GM19395 (cell line): ENCODE measurements around the gene NUP98.
"Not testable (repeated sequence)": the region's sequence is repeated elsewhere in the genome, so short reads cannot be mapped to it uniquely, and the experiment has no call there.

Experiments
- ATAC-seq: cut with Tn5 transposase; IDR thresholded peaks from one replicate; pipeline ENCODE4 v1.9.1; 2021; ENCODE audit warnings: mild to moderate bottlenecking, moderate library complexity; ENCODE audit not compliant: unreplicated experiment

NUP98 gene

GRCh38 chr11:3827434-3828186 is 30.3 kb upstream of the NUP98 start:
- no peak for ATAC-seq

- ATAC-seq = no peak
These were observed 29.4 kb upstream of the NUP98 start for GRCh38 chr11:3826721-3827120.

GRCh38 chr11:3825473-3826154 is 28.3 kb upstream of the NUP98 start:
- ATAC-seq = no peak

GRCh38 chr11:3824714-3825472 is 27.5 kb upstream of the NUP98 start:
- peak; percentile 88 for ATAC-seq

GRCh38 chr11:3823762-3824506 is 26.6 kb upstream of the NUP98 start:
- ATAC-seq = no peak

- no peak for ATAC-seq
These were observed 25.9 kb upstream of the NUP98 start for GRCh38 chr11:3823303-3823702.

- no peak for ATAC-seq
These were observed 25.0 kb upstream of the NUP98 start for GRCh38 chr11:3822312-3822711.

- ATAC-seq = no peak
These were observed 23.6 kb upstream of the NUP98 start for GRCh38 chr11:3820971-3821370.

GRCh38 chr11:3817181-3817800 is 19.9 kb upstream of the NUP98 start:
- no peak for ATAC-seq

GRCh38 chr11:3816673-3817072 is 19.3 kb upstream of the NUP98 start:
- ATAC-seq = no peak

- ATAC-seq = no peak
These were observed 18.5 kb upstream of the NUP98 start for GRCh38 chr11:3815845-3816244.

GRCh38 chr11:3814832-3815231 is 17.5 kb upstream of the NUP98 start:
- not testable (repeated sequence) for ATAC-seq

GRCh38 chr11:3810951-3811350 is 13.6 kb upstream of the NUP98 start:
- ATAC-seq = no peak

GRCh38 chr11:3810446-3810845 is 13.1 kb upstream of the NUP98 start:
- no peak for ATAC-seq

- no peak for ATAC-seq
These were observed 12.2 kb upstream of the NUP98 start for GRCh38 chr11:3809624-3809928.

- peak; percentile 80 for ATAC-seq
These were observed 11.7 kb upstream of the NUP98 start for GRCh38 chr11:3808861-3809623.

GRCh38 chr11:3807909-3808860 is 10.8 kb upstream of the NUP98 start, which contains the start of gene PGAP2:
Gene PGAP2, plus strand, starts transcription at chr11:3808560. Its CDS starts 2,700 bp downstream, at chr11:3811260.
- peak; percentile 76 for ATAC-seq

GRCh38 chr11:3803726-3804495 is 6.6 kb upstream of the NUP98 start:
- no peak for ATAC-seq
